Cardiac muscle cell (in vitro differentiated cells and primary cell): ENCODE results near the gene FOXE3. TPM values are rescaled to one million over a fixed set of nuclear protein-coding genes. Genes with fewer than 3 reads are reported as not detected.
A peak's percentile ranks its signal among the peaks of the same experiment; 100 is the strongest.

ENCODE experiments used
- DNase-seq, 2 donors: peaks; one replicate each; pipeline versions ENCODE4 v3.0.0 to v3.0.0-alpha.2; 2010 to 2017; ENCODE audit warnings: low read depth in 1 of 2, low spot score in 1 of 2
- H3K27ac ChIP-seq: fragments of 200-600 bp; sonication (generic); 2 replicates; pipeline ENCODE4 v1.5.1; 2016
- H3K27me3 ChIP-seq: fragments of 200-600 bp; sonication (generic); 2 replicates; pipeline ENCODE4 v1.6.0; 2016; ENCODE audit warnings: control low read depth
- H3K36me3 ChIP-seq: fragments of 200-600 bp; sonication (generic); 2 replicates; pipeline ENCODE4 v1.5.1; 2016; ENCODE audit warnings: control low read depth
- H3K4me1 ChIP-seq: fragments of 200-600 bp; sonication (generic); 2 replicates; pipeline ENCODE4 v1.8.1; 2017; ENCODE audit warnings: low read depth, mild to moderate bottlenecking, mixed run types
- H3K4me3 ChIP-seq: fragments of 200-600 bp; sonication (generic); 2 replicates; pipeline ENCODE4 v1.5.1; 2016; ENCODE audit warnings: mild to moderate bottlenecking
- H3K9me3 ChIP-seq: fragments of 200-600 bp; sonication (generic); 2 replicates; pipeline ENCODE4 v1.5.1; 2017; ENCODE audit warnings: low read depth, mild to moderate bottlenecking, control low read depth
- CTCF ChIP-seq: IDR thresholded peaks from 2 replicates; pipeline ENCODE4 v1.5.1; 2012; ENCODE audit warnings: low read depth, mild to moderate bottlenecking, low read length
- polyA plus RNA-seq: library from polyadenylated mRNA; unstranded; fragments of >200 nt; fragmentation: Nextera tagmentation; extraction: Ambion mirVana; gene quantifications from 2 replicates; pipeline ENCODE4 v1.2.1, GENCODE V29; 2016
- total RNA-seq: library from RNA; depleted of rRNA; stranded (reverse); fragments of >200 nt; gene quantifications from 2 replicates; pipeline ENCODE4 v1.2.3, GENCODE V29; 2016

FOXE3 gene
- total and polyA plus RNA-seq, 2 experiments from 2014 or later, result not detected

- DNase-seq, result peak in 1 of 2 donors; percentile 27
- no peaks in the 10 kb centered on the region for H3K9me3 ChIP-seq
- no peak overlapping the region for H3K4me3 ChIP-seq
- H3K27me3 ChIP-seq, result peaks cover 69% of the 10 kb centered on the region
- no peaks in the 10 kb centered on the region for H3K4me1 ChIP-seq
- H3K27ac ChIP-seq, result no peak overlapping the region
- TF ChIP-seq CTCF, result no peak
- H3K36me3 ChIP-seq, result no peaks in the 10 kb centered on the region
Observed at GRCh38 chr1:47410068-47410455, 6.0 kb upstream of the FOXE3 start.

GRCh38 chr1:47411436-47411835 lies 4.6 kb upstream of the FOXE3 start:
- no peak for TF ChIP-seq CTCF
- H3K4me3 ChIP-seq, result no peak overlapping the region

GRCh38 chr1:47412437-47412836 lies 3.6 kb upstream of the FOXE3 start:
- H3K27me3 ChIP-seq, result peaks cover 82% of the 10 kb centered on the region
- H3K4me1 ChIP-seq, result no peaks in the 10 kb centered on the region
- H3K27ac ChIP-seq, result no peak overlapping the region
- DNase-seq, result no peak
- no peak overlapping the region for H3K4me3 ChIP-seq
- no peak for TF ChIP-seq CTCF
- no peaks in the 10 kb centered on the region for H3K36me3 ChIP-seq
- no peaks in the 10 kb centered on the region for H3K9me3 ChIP-seq

More at GRCh38 chr1:47411436-47411835, 4.6 kb upstream of the FOXE3 start:
- Histone ChIP-seq H3K27ac (no peak overlapping the region), H3K9me3 (no peaks in the 10 kb centered on the region), H3K27me3 (peaks cover 73% of the 10 kb centered on the region), H3K4me1 (no peaks in the 10 kb centered on the region), H3K36me3 (no peaks in the 10 kb centered on the region)
- DNase-seq, result no peak

- Histone ChIP-seq H3K9me3 (no peaks in the 10 kb centered on the region), H3K27me3 (peaks cover 100% of the 10 kb centered on the region), H3K4me3 (peak overlapping the region; percentile 23), H3K36me3 (no peaks in the 10 kb centered on the region), H3K27ac (no peak overlapping the region), H3K4me1 (no peaks in the 10 kb centered on the region)
- no peak for DNase-seq
- TF ChIP-seq CTCF, result no peak
Observed at GRCh38 chr1:47416319-47417169, 459 bp downstream of the FOXE3 start.

- no peaks in the 10 kb centered on the region for H3K9me3 ChIP-seq
- peaks cover 100% of the 10 kb centered on the region for H3K27me3 ChIP-seq
- no peak for TF ChIP-seq CTCF
- H3K4me1 ChIP-seq, result no peaks in the 10 kb centered on the region
- H3K27ac ChIP-seq, result no peak overlapping the region
- no peaks in the 10 kb centered on the region for H3K36me3 ChIP-seq
- DNase-seq, result no peak
- no peak overlapping the region for H3K4me3 ChIP-seq
Observed at GRCh38 chr1:47417170-47418044, 1.3 kb downstream of the FOXE3 start.
